ENCODE measurements around the gene SCUBE1.
"Not testable (repeated sequence)": the region's sequence is repeated elsewhere in the genome, so short reads cannot be mapped to it uniquely, and the experiment has no call there.

SCUBE1 gene

GRCh38 chr22:43299736-43300135 is 43.4 kb downstream of the SCUBE1 start:
- DNase-seq: no peak

DNA sequence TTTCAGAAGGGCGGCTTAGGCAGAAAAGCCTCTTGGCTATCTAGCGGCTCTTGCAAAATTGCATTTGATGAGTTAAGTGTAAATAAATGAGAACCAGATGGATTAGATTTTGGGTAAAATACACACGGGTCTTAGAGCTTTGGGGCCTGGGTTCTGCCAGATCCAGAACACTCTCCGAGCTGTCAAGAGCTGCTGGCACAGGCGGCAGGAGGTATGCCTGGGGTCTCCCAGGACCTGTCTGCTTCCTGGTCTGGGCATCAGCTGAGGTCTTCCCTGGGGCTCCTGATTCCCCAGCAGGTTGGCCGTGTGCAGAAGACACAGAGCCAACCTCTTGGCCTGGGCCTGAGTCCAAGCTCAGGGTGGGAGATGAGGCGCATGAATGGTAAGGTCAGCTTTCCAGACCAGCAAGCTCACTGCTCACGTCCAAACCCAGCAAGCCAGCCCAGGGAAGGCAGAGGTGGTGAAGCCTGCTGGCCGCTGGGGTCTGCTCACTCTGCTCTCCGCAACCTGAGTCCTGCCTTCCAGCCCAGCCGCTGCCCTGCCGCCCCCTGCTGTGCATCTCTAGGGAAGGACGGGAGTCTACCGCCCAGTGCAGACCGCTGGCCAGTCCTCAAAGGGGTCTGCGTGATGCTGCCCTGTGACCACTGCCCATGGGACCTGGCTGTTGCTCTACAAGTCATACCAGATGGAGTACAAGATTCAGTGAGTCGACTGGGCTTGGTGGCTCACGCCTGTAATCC is 44.9 kb downstream of the SCUBE1 start:
- DNase-seq: no peak

GRCh38 chr22:43297270-43298061 is 45.7 kb downstream of the SCUBE1 start:
- no peak for DNase-seq

- DNase-seq: no peak
Observed at GRCh38 chr22:43296276-43296902, 46.8 kb downstream of the SCUBE1 start.

DNA sequence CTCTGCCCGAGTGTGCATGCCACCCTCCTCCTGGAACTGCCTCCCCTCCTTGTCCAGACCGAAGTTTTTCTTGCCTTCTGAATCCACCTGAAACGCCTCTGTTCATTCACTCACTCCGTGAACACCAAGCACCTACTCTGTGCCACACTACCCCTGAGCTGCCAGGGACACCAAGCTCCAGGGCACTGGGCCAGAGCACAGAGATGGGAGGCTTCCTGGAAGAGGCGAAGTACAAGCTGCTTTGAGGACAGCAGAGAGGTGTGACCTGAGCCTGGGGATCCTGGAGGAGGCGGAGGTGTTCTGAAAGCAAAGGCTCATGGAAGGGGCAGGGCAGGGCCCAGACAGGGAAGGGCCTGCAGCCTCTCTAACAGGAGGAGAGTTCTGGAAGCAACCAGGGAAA is 47.5 kb downstream of the SCUBE1 start:
- DNase-seq: no peak

DNA sequence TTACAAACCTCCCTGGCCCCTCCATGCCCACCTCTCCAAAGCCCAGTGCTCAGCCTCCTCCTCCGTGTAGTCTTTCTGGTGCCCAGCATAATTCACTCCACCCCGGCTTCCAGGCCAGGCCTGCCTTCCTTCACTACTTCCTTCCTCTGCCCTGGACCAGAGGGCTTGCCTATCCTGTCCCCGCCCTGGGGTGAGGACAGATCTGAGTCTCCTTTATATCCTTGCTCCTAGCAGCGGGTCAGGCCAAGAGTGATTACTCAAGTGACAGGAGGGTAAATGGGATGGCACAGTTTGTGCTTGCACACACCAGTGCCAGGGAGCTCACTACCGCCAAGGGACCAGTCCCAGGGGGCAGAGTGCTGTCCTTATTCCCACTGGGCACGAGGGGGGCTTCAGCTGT is 48.0 kb downstream of the SCUBE1 start:
- DNase-seq: no peak

DNA sequence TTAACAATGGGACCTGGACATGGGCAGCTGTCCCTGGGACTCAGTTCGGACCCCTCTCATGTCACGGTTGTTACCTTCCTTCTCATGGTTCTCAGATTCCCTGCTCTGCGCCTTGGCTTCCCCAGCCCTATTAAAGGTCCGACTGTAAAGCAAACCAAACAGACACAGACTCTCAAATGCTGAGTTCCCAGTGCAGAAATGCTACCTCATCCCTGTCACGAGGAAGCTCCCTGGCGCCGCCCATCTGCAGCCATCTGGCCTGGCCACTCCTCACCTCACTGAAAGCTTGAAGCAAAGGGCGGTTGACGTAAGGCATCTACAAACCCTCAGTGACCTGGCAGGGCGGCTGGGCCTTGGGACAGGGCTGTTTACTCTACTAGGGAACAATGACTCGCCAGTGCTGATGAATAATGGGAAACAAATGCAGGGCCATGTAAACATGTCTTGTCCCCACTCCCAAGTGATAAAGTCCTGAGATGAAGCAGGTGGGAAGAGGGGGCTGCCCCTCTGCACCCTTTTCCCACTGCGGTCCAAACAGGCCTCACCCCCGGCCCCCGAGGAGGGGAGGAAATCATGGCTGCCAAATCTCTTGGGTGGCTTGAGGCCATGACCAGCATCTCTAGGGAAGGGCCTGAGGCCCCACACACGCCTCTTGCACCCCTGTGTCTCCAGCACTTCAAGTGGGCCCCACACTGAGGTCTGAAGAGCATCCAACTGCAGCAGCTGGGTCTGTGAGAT is 49.3 kb downstream of the SCUBE1 start:
- DNase-seq: no peak

DNA sequence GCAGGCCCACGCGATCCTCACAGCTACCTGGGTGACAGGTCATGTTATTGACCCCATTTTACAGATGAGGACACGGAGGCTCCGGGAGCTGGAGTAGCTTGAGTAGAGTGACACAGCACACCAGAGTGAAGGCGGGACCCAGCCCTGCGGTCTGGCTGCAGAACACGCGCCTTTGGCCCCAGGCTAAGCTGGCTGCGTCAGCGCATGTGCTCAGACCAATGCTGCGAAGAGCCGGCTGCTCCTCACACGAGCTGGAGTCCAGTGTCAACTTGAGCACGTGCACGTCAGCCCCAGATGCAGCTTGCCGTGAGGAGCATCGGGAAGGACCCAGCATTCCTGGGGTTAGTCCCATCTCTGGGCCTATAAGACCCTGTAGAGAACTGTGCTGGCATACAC is 49.9 kb downstream of the SCUBE1 start:
- DNase-seq: no peak

GRCh38 chr22:43292630-43293018 is 50.5 kb downstream of the SCUBE1 start:
- DNase-seq: no peak

GRCh38 chr22:43291381-43291780 is 51.8 kb downstream of the SCUBE1 start:
- no peak for DNase-seq

GRCh38 chr22:43289976-43290721 is 53.0 kb downstream of the SCUBE1 start:
- DNase-seq: no peak

- DNase-seq: no peak
Observed at GRCh38 chr22:43289531-43289963, 53.6 kb downstream of the SCUBE1 start.

DNA sequence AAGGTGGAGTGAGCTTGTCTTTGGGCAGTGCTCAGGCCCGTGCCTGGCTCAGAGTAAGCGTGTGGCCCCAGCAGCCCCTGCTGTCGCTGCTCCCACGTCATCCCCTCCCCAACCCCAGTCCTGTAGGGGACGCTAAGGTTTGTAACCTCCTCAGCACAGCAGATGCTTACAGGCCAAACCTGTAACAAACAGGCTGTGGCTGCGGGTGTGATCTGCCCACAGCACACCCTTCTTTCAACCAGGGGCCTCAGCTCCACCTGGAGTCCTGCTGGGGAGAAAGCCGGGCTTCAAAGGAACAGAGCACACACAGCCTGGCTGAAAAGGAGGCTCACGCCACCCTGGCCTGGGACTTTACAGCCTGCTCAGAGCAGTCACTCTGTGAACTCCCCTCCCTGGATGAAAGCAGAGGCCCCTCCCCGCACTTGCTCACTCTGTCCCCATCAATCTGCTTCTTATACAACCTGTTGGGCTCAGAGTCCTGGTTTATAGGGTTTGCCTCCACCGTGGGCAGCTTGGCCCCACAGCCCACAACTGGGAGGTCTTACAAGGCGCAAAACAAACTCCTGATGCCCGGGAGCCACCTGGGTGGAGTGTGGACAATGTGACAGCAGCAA is 54.3 kb downstream of the SCUBE1 start:
- no peak for DNase-seq

- no peak for DNase-seq
Observed at GRCh38 chr22:43288378-43288777, 54.8 kb downstream of the SCUBE1 start.

- DNase-seq: no peak
Observed at GRCh38 chr22:43287441-43287840, 55.7 kb downstream of the SCUBE1 start.

DNA sequence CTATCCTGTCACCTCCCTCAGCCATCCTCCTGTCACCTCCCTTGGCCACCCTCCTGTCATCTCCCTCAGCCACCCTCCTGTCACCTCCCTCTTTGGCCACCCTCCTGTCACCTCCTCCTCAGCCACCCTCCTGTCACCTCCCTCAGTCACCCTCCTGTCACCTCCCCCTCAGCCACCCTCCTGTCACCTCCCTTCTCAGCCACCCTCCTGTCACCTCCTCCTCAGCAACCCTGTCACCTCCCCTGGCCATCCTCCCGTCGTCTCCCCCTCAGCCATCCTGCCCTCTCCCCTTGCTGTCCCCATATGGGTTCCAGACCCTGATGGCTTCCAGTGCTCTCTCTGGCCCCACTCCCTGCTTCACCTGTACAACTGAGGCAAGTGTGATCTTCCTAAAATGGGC is 61.8 kb downstream of the SCUBE1 start:
- no peak for DNase-seq

DNA sequence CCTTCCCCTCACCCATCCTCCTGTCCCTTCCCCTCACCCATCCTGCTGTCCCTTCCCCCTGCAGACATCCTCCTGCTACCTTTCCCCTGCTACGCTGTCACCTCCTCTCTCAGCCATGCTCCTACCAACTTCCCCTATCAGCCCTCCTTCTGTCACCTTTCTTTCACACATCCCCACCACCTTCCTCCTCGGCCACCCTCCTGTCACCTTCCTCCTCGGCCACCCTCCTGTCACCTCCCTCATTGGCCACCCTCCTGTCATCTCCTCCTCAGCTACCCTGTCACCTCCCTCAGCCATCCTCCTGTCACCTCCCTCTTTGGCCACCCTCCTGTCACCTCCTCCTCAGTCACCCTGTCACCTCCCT is 62.7 kb downstream of the SCUBE1 start:
- not testable (repeated sequence) for DNase-seq

DNA sequence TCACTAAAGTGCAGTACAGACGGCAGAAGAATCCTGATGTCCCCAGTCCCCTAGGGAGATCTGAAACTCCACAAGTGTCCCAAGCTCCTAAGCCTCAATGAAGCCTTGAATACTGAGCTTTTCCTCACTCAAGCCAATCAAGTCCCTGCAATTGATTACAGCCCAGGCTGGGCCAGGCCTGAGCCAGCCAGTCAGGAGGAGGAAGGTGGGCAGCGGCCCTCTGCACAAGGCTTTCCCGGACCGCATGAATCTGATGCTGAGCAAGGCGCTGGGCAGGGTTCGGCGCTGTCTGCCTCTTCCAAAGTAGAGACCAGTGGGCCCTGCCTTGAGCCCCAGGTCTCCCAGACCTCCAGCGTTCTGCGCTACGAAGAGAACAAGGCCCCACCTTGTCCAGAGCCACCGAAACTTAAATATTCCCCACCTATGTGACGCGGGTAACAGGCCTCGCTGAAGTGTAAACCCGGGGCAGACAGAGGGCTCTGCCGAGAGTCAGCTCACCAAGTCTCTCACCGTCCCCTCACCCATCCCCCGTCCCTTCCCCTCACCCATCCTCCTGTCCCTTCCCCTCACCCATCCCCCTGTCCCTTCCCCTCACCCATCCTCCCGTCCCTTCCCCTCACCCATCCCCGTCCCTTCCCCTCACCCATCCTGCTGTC is 63.2 kb downstream of the SCUBE1 start:
- no peak for DNase-seq

DNA sequence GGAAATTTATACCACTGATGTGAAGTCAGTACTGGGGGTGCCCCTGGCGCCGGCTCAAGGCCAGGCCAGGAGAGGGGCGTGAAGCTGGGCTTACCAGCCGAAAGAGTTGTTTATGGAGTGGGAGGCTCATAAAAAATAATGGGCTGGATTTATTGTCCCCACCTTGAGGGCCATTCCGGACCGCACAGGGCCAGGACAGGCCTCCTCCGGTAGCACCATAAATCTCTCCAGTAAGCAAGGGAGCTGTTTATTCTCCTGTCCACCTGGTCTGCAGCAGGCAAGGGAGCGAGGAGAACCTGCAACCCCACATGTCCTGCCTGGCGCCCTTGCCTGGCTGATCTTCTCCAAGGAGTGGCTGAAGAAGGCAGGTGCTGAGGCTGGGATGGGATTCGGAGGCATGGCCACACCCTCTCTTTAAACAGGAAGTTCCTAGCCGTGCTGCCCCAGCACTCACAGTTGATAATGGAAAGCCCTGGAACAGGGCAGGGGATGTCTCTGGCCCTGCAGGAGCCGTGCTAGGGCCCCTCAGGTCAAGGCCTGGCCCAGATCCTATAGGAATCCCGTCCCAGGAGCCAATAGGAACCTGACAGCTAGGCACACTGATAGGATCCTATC is 65.1 kb downstream of the SCUBE1 start:
- no peak for DNase-seq

- no peak for DNase-seq
Observed at GRCh38 chr22:43277091-43277490, 66.1 kb downstream of the SCUBE1 start.

GRCh38 chr22:43276321-43276720 is 66.9 kb downstream of the SCUBE1 start:
- no peak for DNase-seq

Data from CD4-positive, alpha-beta T cell treated with Interleukin-17A for 4 hours (primary cell).